ENCODE data around the gene CPNE6. TPM values are rescaled to one million over a fixed set of nuclear protein-coding genes. Genes with fewer than 3 reads are reported as not detected.
"Not testable (repeated sequence)": the region's sequence is repeated elsewhere in the genome, so short reads cannot be mapped to it uniquely, and the experiment has no call there.

The CPNE6 gene
- total RNA-seq (under 1 TPM in 1 of 4 donors, not detected in 3; 0.14 TPM), polyA plus RNA-seq (0.16 TPM)
- long read RNA-seq, donor 1 = 0 reads
- long read RNA-seq, donor 2 = 0 reads
- long read RNA-seq, donor 3 = 0 reads
- long read RNA-seq, donor 4, partial matches to known transcripts = 1 of 1 reads
- long read RNA-seq, donor 4, other reads (novel, unspliced or antisense) = 0 of 1 reads

DNA sequence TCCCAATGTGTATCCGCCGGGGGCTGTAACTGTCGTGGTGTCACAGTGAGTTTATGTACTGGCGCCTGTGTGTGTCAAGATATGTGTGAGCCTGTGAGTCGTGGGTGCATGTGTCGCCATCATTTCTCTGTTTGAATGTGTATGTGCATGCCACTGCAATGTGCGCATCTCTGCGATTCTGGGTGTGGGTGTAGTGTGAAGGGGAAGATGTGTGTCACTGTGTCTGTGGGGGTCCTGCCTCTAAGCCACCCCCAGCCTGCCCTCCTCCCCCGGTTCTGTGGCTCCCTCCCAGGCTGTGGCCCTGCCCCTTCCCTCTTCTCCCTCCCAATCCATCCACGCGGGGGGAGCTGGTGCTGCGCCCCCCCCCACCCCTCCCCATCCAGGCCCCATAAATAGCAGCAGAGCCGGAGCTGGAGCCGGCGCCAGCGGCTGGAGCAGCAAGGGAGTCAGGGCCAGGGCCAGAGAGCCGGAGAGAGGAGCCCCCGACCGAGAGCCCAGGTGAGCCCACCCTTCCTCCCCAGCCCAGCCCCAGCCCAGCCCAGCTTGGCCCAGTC lies at the start of gene CPNE6:
TSS of gene CPNE6 (plus strand) at position 419 of the 554 bp plus-strand sequence. CDS start 1,375 bp downstream, outside the sequence.
- 44% methylated on average over 19 of the region's 19 CpGs for WGBS
- no peak for ATAC-seq

DNA sequence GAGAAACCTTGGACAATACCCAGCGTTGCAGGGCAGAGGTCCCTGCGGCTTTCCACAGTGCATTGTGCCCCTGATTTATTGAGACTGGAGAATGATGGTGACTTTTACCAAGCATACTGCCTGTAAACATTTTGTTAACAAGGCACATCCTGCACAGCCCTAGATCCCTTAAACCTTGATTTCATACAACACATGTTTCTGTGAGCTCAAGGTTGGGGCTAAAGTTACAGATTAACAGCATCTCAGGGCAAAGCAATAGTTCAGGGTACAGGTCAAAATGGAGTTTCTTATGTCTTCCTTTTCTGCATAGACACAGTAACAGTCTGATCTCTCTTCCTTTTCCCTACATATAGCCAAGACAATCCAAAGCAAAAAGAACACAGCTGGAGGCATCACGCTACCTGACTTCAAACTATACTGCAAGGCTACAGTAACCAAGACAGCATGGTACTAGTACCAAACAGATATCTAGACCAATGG lies 46.4 kb upstream of the CPNE6 start:
- ATAC-seq; H3K4me1 ChIP-seq (ENCODE audit: control insufficient read depth, insufficient read depth, low read length); H3K9me3 ChIP-seq (ENCODE audit: control insufficient read depth, low read length); intact Hi-C loops (cut with DNase I); H3K4me3 ChIP-seq (ENCODE audit: low read length); DNase-seq; H3K27me3 ChIP-seq (ENCODE audit: control insufficient read depth, insufficient read depth); H3K27ac ChIP-seq (ENCODE audit: low read length): not testable (repeated sequence)
- WGBS = 90% methylated on average over 3 of the region's 3 CpGs

More for the DNA sequence above, at the start of gene CPNE6:
- intact Hi-C loops (cut with DNase I) = no loop called here
- no peak within 1 kb of the TSS for H3K27ac ChIP-seq (ENCODE audit: low read length)
- H3K9me3 ChIP-seq (ENCODE audit: control insufficient read depth, low read length) = no peaks in the 10 kb centered on the region
- no peaks in the 10 kb centered on the region for H3K4me1 ChIP-seq (ENCODE audit: control insufficient read depth, insufficient read depth, low read length)
- H3K4me3 ChIP-seq (ENCODE audit: low read length) = no peak within 1 kb of the TSS
- H3K27me3 ChIP-seq (ENCODE audit: control insufficient read depth, insufficient read depth) = no peaks in the 10 kb centered on the region
- no peak for DNase-seq

- intact Hi-C loops (cut with DNase I); H3K27ac ChIP-seq (ENCODE audit: low read length): not testable (repeated sequence)
These were observed 41.7 kb upstream of the CPNE6 start for GRCh38 chr14:24029687-24030086.

GRCh38 chr14:24031331-24031730 lies 40.0 kb upstream of the CPNE6 start:
- 91% methylated on average over 2 of the region's 2 CpGs for WGBS
- ATAC-seq; H3K4me1 ChIP-seq (ENCODE audit: control insufficient read depth, insufficient read depth, low read length); intact Hi-C loops (cut with DNase I); H3K9me3 ChIP-seq (ENCODE audit: control insufficient read depth, low read length); DNase-seq; H3K27me3 ChIP-seq (ENCODE audit: control insufficient read depth, insufficient read depth); H3K4me3 ChIP-seq (ENCODE audit: low read length); H3K27ac ChIP-seq (ENCODE audit: low read length): not testable (repeated sequence)

More at GRCh38 chr14:24029687-24030086, 41.7 kb upstream of the CPNE6 start:
- H3K9me3 ChIP-seq (ENCODE audit: control insufficient read depth, low read length); H3K4me1 ChIP-seq (ENCODE audit: control insufficient read depth, insufficient read depth, low read length); DNase-seq; ATAC-seq; H3K4me3 ChIP-seq (ENCODE audit: low read length); H3K27me3 ChIP-seq (ENCODE audit: control insufficient read depth, insufficient read depth): not testable (repeated sequence)
- WGBS = 96% methylated on average over 2 of the region's 3 CpGs

DNA sequence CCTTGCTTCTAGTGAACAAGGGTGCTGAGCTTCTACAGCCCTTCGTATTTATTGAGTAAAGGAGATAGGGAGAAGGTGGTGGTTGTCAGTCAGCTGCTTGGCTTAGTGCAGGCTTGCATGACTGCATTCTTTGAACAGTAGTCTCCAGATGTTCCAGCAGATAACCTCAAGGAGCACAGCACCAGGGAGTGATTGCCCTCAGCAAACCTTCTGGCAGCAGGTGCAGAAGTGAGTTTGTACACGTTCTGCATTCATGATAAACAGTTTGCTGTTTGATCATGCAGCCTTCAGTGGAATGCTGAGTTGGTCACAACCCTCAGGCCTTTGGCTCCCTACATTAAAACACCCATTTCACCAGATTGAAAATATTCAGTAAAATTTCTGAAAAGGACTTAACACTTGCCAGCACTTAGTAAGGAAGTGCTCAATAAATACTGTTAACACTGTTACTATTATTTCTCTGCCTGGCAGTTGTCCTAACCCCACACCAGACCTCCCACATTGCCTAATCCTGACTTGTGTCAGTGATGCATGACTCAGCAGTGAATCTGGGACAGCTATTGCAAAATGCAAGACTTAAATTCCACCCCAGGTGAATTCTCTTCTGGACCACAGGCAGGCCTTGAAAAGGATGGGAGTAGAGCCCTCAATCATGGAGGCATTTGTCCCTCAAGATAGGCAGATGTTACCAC lies 38.5 kb upstream of the CPNE6 start:
- Histone ChIP-seq H3K4me3 (ENCODE audit: low read length) (no peak overlapping the region), H3K4me1 (ENCODE audit: control insufficient read depth, insufficient read depth, low read length) (no peaks in the 10 kb centered on the region), H3K27me3 (ENCODE audit: control insufficient read depth, insufficient read depth) (no peaks in the 10 kb centered on the region), H3K9me3 (ENCODE audit: control insufficient read depth, low read length) (no peaks in the 10 kb centered on the region), H3K27ac (ENCODE audit: low read length) (no peak overlapping the region)
- intact Hi-C loops (cut with DNase I) = no loop called here
- WGBS = 86% methylated on average over 2 of the region's 2 CpGs
- ATAC-seq (no peak), DNase-seq (no peak)

- peak in 1 of 3 donors; percentile 55 for DNase-seq
- intact Hi-C loops (cut with DNase I) = loop anchor here in 1 of 4 donors (5.0 kb wide), 1 partner anchor 48 kb away; the partner anchor contains the start of gene DHRS4L2
- not testable (repeated sequence) for H3K4me3 ChIP-seq (ENCODE audit: low read length); H3K27me3 ChIP-seq (ENCODE audit: control insufficient read depth, insufficient read depth); H3K27ac ChIP-seq (ENCODE audit: low read length); H3K9me3 ChIP-seq (ENCODE audit: control insufficient read depth, low read length); H3K4me1 ChIP-seq (ENCODE audit: control insufficient read depth, insufficient read depth, low read length)
- WGBS = 48% methylated on average over 3 of the region's 4 CpGs
- ATAC-seq = peak; percentile 19 to 32
These were observed 35.6 kb upstream of the CPNE6 start for GRCh38 chr14:24035769-24036168.

DNA sequence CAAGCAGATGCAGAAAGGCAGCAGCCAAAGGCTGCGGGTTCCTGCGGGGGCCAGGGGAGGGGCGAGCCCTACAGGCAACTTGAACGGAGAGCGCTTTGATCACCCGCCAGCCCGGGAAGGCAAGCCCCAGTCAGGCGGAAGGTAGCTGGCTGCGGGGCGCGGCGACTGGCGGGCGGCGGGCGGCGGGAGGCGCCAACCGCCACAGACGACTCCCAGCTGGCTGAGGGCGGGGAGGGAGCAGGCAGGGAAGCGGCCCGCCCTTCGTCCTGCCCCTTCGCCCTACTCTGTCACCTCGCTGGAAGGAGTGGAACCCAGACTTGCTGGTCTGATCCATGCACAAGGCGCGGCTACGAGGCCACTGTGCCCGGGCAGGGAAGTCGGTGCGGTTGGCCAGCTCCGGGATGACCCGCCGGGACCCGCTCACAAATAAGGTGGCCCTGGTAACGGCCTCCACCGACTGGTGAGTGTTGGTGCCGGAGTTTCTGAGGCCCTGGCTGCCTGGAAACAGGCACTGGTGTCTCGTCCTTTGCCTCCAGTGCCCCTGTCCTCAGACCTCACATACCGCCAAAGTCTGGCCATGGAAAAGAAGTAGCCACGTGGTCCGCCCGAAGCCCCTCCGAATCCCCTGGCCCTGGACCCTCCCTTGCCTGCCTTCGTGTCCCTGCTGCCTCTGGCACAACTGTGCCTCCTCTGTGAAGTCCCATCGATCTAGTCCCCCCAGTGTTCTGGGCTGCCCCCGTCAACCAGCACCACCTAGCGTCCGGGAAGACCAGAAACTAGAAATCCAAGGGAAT lies 35.0 kb upstream of the CPNE6 start:
- Histone ChIP-seq H3K27me3 (ENCODE audit: control insufficient read depth, insufficient read depth) (no peaks in the 10 kb centered on the region), H3K4me1 (ENCODE audit: control insufficient read depth, insufficient read depth, low read length) (no peaks in the 10 kb centered on the region), H3K9me3 (ENCODE audit: control insufficient read depth, low read length) (no peaks in the 10 kb centered on the region), H3K27ac (ENCODE audit: low read length) (peak overlapping the region; percentile 67), H3K4me3 (ENCODE audit: low read length) (peak overlapping the region; percentile 23)
- peak; percentile 98 for ATAC-seq
- peak; percentile 88 to 96 (median 94) for DNase-seq
- under 1% methylated on average over 50 of the region's 50 CpGs for WGBS
- intact Hi-C loops (cut with DNase I) = loop anchor here in 1 of 4 donors (5.0 kb wide), 1 partner anchor 49 kb away; the partner anchor contains the start of gene DHRS4L2

DNA sequence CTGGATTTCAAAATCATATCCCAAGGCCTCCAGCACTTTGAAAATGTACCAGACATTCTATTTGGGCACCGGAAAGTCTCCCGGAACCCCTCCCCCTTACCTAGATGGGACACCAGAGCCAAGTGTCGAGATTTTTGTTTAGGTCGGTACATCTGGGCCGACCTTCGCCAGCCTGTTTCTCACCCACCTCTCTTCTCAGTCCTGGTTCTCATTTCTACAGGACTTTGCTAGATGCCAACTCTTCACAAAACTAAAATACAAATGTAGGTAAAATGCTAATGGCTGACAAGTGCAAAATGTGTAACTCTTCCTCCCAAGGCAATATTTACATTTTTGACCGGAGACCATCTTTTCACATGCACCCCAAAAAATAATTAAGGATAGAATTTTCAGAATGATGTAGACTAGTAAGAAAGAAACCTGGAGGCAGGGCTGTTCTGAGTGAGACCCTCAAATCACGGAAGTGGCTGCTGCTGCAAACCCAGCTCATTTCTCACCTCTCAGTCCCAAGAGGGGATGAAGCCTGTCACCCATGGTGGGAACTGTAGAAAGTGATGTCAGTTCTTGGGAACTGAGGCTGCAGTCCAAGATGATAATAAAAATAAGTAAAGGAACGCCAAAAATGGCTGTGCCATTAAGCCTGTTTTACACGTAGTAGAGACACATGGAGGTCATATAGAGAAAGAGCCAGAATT lies 34.3 kb upstream of the CPNE6 start:
- H3K4me3 ChIP-seq (ENCODE audit: low read length) = peak overlapping the region; percentile 23

GRCh38 chr14:24037658-24038037 lies 33.7 kb upstream of the CPNE6 start:
- H3K9me3 ChIP-seq (ENCODE audit: control insufficient read depth, low read length) = no peaks in the 10 kb centered on the region
- H3K4me1 ChIP-seq (ENCODE audit: control insufficient read depth, insufficient read depth, low read length) = no peaks in the 10 kb centered on the region
- H3K4me3 ChIP-seq (ENCODE audit: low read length) = no peak overlapping the region
- H3K27ac ChIP-seq (ENCODE audit: low read length) = no peak overlapping the region
- DNase-seq (peak in 1 of 3 donors; percentile 60), ATAC-seq (no peak)
- intact Hi-C loops (cut with DNase I) = loop anchor here in 1 of 4 donors (5.0 kb wide), 1 partner anchor 50 kb away; the partner anchor contains the start of gene DHRS4L2
- WGBS = 71% methylated on average over 14 of the region's 14 CpGs
- H3K27me3 ChIP-seq (ENCODE audit: control insufficient read depth, insufficient read depth) = no peaks in the 10 kb centered on the region

More for the DNA sequence above, 34.3 kb upstream of the CPNE6 start:
- WGBS = 41% methylated on average over 10 of the region's 10 CpGs
- DNase-seq; ATAC-seq; H3K4me1 ChIP-seq (ENCODE audit: control insufficient read depth, insufficient read depth, low read length); H3K9me3 ChIP-seq (ENCODE audit: control insufficient read depth, low read length); H3K27me3 ChIP-seq (ENCODE audit: control insufficient read depth, insufficient read depth): not testable (repeated sequence)
- peak overlapping the region; percentile 67 for H3K27ac ChIP-seq (ENCODE audit: low read length)
- intact Hi-C loops (cut with DNase I) = loop anchor here in 1 of 4 donors (5.0 kb wide), 1 partner anchor 50 kb away; the partner anchor contains the start of gene DHRS4L2

GRCh38 chr14:24038686-24039085 lies 32.7 kb upstream of the CPNE6 start:
- no peak overlapping the region for H3K27ac ChIP-seq (ENCODE audit: low read length)
- intact Hi-C loops (cut with DNase I) = loop anchor here in 1 of 4 donors (5.0 kb wide), 1 partner anchor 51 kb away; the partner anchor contains the start of gene DHRS4L2
- DNase-seq (no peak), ATAC-seq (no peak)
- 90% methylated on average over 2 of the region's 2 CpGs for WGBS
- H3K4me1 ChIP-seq (ENCODE audit: control insufficient read depth, insufficient read depth, low read length) = no peaks in the 10 kb centered on the region
- H3K4me3 ChIP-seq (ENCODE audit: low read length) = no peak overlapping the region
- no peaks in the 10 kb centered on the region for H3K27me3 ChIP-seq (ENCODE audit: control insufficient read depth, insufficient read depth)
- no peaks in the 10 kb centered on the region for H3K9me3 ChIP-seq (ENCODE audit: control insufficient read depth, low read length)
